22Rv1 (cell line): ENCODE measurements around the gene SBF2.

Experiments
- ZFX ChIP-seq: fragments of 450-650 bp; IDR thresholded peaks from 2 replicates; pipeline ENCODE4 v1.6.1; 2017; ENCODE audit warnings: antibody characterized with exemption, borderline replicate concordance
- TF ChIP-seq, protein P1 (sequence below): fragments of 450-650 bp; IDR thresholded peaks from 2 replicates; pipeline ENCODE4 v1.5.1; 2017; ENCODE audit warnings: mild to moderate bottlenecking

DNA sequence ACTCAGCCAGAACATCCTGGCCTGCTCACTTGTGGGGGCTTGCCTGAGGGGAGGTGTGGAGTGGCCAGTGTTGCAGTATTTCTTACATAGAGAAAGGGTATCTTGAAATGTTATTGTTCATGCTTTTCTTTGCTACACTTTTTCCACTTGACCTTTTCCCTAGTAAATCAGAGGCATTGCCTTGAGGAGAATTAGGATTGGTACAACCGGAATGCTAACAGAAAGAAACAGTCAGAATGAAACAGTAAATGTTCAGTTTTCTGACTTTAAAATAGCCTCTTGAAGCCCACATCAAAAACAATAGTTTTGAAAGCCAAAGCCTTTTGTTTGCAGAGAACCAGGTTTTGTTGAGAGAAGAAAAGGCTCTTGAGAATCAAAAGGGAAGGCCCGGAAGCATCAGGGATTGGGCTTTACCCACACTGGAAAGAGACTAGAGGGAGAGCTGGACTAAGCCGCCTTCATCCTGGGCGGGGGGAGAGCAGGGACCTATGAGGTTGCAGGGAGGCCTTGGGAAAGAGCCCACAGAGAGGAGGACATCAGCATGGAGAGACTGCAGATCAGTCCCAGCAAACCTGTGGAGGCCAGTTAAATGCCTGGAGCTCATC, 23.2 kb upstream of the SBF2 start:
- TF ChIP-seq, protein P1, sequence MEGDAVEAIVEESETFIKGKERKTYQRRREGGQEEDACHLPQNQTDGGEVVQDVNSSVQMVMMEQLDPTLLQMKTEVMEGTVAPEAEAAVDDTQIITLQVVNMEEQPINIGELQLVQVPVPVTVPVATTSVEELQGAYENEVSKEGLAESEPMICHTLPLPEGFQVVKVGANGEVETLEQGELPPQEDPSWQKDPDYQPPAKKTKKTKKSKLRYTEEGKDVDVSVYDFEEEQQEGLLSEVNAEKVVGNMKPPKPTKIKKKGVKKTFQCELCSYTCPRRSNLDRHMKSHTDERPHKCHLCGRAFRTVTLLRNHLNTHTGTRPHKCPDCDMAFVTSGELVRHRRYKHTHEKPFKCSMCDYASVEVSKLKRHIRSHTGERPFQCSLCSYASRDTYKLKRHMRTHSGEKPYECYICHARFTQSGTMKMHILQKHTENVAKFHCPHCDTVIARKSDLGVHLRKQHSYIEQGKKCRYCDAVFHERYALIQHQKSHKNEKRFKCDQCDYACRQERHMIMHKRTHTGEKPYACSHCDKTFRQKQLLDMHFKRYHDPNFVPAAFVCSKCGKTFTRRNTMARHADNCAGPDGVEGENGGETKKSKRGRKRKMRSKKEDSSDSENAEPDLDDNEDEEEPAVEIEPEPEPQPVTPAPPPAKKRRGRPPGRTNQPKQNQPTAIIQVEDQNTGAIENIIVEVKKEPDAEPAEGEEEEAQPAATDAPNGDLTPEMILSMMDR: no peak
- no peak for TF ChIP-seq ZFX
